ENCODE data around the gene RAP1GAP2.
"Not testable (repeated sequence)": the region's sequence is repeated elsewhere in the genome, so short reads cannot be mapped to it uniquely, and the experiment has no call there.

Gene RAP1GAP2

DNA sequence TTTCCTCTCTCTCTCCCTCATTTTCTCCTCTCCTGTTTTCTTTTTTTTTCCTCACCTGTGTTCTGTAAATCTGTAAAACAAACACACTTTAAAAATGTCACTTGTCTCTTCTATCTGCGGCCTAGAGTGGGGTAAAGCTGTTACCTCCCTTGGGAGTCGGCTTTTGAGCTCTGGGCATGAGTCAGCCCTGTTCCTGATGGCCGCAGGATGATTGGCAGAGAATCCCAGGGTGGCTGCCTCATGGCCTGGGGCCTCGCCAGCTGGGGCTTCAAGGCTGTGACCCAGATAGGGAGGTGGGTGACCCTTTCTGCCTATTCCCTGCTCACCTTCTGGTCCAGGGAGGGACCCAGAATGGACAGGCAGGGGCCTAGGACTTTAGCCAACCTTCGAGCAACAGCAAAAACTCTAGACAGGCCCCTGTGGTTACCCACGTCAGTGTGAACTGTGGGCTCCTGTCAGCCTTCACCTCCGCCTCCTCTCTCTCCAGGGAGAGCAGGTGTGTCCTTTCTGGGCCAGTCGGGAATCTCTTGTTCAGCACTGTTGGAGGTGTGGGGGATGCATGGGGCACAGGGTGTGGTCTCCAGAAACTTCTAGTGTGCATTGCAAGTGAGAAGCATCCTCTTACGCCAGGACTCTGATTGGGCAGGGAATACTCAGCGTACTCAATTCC is 87.4 kb downstream of the RAP1GAP2 start:
- no peak for DNase-seq (ENCODE audit: low read depth in 2 of 2)

DNA sequence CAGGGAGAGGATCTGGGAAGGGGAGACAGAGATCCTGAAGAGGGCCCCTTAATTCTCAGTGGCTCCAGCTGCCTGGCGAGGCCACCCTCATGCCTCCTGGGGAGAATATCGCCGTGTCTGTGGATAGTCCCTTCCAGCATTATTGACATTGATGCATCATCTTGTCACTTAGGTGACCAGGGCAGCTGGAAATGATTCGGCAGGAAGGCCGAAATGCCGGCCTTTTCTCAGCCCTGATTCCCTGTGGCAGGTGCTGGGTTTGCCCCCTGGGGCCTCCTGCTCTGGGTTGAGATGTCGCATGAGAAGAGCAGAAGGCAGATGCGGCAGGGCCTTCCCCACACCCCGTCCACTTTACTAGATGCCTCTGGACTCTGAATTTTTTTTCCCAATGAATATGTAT is 89.5 kb downstream of the RAP1GAP2 start:
- DNase-seq (ENCODE audit: low read depth in 2 of 2): no peak

DNA sequence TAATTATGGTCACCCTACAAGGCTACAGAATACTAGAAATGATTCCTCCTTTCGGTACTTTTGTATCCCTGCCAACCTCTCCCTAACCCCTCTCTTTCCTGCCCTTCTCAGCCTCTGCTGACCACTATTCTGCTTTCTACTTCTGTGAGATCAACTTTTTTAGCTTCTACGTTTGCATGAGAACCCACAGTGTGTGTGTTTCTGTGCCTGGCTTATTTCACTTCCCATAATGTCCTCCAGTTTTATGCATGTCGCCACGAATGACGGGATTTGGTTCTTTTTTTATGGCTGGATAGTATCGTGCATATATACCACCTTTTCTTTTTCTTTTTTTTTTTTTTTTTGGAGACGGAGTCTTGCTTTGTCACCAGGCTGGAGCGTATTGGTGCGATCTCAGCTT is 92.1 kb downstream of the RAP1GAP2 start:
- DNase-seq (ENCODE audit: low read depth in 2 of 2): no peak

DNA sequence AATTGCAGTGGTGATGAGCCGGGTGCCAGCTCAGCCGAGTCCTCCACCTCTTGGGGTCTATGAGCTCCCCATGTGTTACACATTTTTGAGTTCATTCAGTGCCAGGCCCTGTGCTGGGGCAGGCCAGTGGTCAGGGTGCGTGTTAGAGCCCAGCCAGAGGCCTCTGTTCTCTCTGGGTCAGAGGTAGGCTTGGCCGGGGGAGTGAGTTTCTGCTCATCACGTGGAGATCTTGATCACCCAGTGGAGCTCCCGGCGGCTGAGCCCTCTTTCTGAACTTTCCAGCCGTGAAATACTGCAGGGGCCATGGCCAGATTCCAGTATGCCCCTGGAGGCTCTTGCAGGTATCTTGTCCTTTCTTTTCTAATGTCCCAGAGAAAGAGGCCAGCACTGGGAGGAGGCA is 93.0 kb downstream of the RAP1GAP2 start:
- DNase-seq (ENCODE audit: low read depth in 2 of 2): no peak

DNA sequence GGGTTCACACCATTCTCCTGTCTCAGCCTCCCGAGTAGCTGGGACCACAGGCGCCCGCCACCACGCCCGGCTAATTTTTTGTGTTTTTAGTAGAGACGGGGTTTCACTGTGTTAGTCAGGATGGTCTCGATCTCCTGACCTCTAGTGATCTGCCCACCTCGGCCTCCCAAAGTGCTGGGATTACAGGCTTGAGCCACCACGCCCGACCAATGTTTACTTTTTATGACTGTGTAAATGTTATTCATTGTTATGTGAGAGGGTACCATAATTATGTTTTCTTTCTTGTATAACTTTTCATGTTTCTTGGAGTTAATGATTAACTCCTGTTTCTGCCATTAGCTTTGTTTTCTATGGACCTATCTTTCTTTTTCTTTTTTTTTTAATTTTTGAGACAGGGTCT is 94.5 kb downstream of the RAP1GAP2 start:
- DNase-seq (ENCODE audit: low read depth in 2 of 2): not testable (repeated sequence)

DNA sequence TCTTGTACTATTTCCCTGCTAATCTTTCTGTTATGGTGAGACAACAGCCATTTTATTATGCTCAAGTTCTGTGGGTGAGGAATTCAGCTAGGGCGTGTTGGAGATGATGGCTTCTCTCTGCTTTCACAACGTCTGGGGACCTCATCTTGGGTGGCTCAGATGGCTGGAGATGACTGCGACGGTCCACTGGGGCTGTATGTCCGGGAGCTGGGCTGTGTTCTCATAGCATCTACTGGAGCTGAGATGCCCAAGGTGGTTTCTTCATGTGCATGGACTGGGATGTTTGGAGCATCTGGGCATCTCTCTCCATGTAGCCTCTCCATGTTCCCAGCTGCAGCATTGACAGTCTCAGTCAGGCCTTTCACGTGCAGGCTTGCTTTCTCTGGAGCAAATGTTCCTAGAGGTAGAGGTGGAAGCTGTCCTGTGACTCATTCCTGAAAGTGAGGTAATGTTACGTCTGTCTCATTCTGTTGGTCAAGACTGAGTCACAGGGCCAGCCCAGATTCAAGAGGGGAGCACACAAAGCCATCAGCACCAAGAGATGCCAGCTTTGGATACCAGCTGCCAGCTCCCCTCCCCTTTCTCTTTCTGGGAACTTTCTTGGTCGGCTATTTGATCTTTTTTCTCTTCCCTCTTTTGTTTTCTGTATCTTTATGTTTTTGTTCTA is 96.2 kb downstream of the RAP1GAP2 start:
- DNase-seq (ENCODE audit: low read depth in 2 of 2): no peak

DNA sequence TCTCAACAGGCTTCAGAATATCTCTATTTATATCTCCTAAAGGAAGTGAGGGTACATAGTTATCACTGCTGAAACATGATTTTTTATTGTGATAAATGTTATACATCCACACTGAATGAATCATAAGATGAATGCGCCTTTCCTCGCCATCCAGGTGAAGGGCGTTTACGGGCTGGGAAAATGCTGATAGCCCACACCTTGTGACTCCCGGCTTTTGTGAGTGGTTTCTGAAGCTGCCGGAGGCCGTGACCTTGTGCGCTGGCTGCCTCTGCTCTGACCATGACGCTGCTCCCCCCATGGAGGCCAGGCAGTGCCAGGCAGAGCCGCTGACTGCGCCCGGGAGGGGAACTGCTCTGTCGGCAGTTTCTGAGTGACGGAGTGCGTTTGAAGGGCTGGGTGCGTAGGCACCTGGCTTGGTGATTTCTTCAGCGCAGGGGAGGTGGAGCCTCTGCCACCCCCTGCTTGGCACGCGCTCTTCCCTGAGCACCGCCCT is 97.2 kb downstream of the RAP1GAP2 start:
- DNase-seq (ENCODE audit: low read depth in 2 of 2): no peak

DNA sequence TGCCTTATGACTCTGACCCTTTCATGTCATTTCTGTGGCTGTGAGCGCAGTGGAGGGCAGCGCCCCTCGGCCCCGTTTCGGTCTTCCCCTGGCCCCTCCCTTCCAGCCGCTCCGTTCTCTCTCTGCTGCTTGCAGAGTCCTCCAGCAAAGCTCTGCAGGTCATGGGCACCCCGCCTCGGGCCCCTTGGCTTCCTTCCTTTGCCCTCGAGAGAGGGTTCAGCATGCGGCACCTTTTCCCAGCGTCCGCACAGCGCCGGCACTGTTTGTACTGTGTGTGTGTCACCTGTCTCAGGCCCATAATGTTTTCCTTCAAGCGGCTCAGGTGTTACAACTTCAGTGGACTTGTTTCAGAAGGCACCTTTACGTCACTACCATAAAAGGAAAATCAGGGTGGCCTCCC is 98.5 kb downstream of the RAP1GAP2 start:
- no peak for DNase-seq (ENCODE audit: low read depth in 2 of 2)

DNA sequence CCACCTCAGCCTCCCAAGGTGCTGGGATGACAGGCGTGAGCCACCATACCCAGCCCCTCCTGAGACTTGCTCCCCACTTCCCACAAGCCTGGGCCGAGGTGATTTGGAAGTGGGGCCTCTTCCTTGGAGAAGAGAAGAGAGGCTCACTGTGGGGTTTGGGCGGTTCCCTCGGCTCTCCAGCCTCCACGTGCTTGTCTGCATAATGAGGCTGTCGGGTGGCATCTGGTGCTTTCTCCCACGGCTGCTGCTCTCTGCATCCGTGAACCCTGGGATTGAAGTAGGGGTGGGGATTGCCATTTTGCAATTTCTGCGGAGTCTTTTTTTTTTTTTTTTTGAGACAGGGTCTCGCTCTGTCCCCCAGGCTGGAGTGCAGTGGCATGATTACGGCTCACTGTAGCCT is 101.4 kb downstream of the RAP1GAP2 start:
- DNase-seq (ENCODE audit: low read depth in 2 of 2): no peak

DNA sequence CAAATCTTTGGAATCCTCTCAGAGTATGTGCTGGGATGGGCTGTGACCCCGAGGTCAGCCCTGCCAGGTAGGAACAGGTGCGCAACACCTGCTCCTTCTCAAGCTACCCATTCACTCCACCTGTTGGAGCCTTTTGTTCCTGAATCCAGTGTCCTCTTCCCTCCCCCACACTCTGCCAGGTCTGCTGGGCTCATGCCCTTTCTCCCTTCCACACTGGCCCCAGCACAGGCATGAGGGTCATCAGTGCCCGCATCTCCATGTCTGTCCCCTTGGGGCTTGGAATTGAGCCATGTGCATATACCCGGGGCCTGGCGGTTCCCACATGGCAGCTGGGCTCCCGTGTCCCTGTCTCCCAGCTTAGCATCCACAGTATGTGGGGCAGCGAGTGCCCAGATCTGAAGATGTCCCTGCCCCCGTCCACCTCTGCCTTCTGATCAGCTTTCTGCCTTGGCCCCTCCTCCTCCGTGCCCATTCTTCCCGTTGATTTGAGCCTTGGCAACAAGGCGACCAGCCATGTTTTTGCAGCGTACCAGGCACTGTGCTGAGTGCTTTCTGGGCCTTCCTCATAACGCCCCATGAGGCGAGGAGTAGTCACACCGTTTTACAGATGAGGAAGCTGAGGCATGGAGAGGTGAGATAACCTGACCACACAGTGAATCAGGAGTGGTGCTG is 102.2 kb downstream of the RAP1GAP2 start:
- DNase-seq (ENCODE audit: low read depth in 2 of 2): no peak

DNA sequence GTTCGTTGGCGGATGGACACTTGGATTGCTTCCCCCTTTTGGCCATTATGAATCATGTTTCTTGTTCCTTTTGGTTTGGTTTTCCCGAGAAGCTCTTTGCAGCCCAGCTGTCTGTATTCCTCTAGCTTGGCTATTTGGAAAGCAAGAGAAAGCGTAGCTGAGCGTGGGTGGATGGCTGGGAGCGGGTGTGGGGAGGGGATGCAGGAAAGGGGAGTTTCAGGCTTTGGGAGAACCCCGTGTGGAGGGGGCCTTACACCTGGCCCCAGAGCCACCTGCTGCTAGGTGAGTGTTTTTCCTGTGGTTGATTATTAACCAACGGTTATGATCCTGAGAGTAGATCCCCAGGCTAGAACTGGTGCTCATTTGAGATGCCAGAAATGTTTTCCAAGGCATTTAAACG is 103.7 kb downstream of the RAP1GAP2 start:
- no peak for DNase-seq (ENCODE audit: low read depth in 2 of 2)

DNA sequence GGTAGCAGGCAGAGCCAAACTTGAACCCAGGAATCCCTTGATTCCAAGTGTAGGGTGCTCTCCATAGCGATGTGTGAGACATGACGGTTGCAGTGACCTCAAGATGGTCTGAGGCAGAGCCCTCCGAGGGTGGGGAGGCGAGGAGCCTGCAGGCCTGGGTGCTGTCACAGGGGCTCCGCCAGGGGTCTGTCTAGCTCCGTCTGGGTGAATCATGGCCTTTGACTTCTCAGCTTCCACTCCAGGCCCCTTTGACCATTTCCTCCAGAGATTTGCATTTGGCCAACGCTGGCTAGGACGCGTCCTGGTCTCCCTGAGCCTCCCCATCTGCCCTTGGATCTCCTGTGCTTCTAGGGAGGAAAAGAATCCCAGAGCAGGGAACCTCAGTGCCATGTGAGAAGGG is 104.6 kb downstream of the RAP1GAP2 start:
- DNase-seq (ENCODE audit: low read depth in 2 of 2): no peak

DNA sequence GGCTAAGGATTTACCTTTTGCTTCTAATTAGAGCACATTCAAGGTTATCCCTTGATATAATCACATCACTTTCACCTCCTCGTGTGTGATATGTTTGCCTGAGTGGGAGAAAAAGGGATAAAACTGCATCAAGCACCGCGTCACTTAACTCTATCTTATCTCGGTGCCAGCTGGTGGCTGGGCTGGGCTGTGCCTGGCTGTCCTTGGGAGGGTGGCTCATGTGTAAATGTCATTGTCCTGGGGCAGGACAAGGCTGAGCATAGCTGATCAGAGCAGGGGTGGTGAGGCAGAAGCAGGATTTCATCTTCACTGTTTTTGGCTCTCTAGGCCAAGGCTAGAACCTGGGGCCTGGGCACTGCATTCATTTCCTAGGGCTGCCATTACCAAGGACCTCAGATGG is 105.3 kb downstream of the RAP1GAP2 start:
- no peak for DNase-seq (ENCODE audit: low read depth in 2 of 2)

DNA sequence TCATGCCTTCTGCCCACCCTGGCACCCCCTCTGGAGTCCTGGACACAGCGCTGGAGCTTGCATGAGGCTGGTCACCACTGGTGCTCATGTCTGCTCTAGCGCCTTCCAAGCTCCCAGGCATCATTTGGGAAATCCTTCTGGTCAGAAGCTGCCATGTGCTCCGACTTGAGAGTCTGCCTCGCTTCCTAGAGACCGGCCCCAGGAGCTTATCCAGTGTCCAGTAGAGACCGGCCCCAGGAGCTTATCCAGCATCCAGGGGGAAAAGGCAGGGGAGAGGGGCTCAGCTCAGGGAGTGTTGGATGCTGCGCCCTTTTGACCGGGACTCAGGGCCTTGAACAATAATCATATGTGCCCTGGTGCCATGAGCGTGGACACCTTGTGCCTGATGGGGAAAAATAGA is 106.3 kb downstream of the RAP1GAP2 start:
- no peak for DNase-seq (ENCODE audit: low read depth in 2 of 2)

DNA sequence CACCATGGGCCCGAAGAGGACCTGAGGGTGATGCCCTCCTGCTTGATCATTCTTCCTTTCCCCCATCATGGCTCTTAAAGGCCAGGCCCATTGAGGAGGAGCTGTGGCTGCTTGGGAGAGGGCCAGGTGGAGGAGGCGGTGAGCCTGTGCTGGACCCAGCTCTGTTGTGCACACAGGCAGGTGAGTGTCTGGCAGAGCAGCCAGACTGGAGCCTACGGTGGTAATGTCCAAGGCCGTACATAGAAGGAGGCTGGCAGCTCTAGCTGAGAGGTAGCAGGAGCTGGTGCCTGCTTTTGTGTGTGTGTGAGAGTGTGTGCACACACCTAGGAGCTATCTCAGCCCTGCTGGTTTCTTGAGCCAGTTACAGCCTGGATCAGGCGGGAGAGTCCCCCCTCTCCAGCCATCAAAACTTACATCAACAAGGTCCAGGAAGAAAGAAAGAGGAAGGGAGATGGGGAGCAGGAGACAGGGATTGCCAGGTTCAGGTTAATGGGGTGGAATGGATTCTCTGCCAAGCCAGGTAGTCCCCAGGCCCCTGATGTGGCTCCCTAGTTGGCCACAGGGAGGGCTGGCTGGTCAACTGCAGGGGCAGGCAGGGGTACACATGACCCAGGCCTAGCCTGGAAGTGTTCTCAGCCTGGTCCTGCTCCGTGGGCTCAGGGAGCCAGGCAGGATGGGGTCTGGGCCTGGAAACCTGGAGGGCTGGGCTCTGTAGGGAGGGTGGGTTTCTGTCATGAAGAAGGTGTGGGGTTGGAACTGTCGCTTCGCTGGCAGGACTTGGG is 107.1 kb downstream of the RAP1GAP2 start:
- no peak for DNase-seq (ENCODE audit: low read depth in 2 of 2)

DNA sequence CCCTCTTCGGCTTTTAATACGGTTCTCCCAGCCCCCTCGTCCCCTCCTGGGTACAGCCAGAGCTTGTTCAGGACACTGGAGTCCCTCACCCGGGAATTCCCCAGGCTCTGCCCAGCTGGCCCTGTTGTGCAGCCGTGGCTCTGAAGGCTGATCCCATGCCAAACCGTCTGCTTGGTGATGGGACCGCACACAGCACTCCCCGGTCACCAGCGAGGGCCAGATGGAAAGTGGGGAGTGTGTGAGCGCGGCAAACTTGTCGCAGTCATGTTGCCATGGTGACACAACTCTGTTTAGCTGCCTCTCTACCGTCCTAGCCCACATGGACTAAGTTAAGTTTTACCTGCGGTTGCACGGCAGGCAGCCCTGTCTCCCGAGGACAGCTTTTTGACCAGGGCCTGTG is 107.9 kb downstream of the RAP1GAP2 start:
- DNase-seq (ENCODE audit: low read depth in 2 of 2): no peak

DNA sequence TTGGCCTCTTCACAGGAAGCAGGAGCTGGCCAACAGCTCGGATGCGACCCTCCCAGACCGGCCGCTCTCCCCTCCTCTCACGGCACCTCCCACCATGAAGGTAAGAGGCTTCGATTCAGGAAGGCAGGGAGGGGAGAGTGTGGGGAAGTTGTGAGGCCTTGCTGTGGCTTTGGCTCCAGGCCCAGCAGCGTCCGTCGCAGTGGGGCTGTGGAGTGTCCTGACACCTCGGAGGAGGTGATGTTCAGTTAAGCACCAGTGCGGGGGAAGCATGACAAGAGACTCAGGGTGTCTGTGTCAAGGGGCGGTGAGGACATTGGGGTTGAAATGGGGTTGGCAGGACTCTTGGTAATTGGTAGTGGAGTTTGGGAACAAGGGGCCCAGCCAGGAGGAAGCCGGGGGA is 109.0 kb downstream of the RAP1GAP2 start:
- no peak for DNase-seq (ENCODE audit: low read depth in 2 of 2)

DNA sequence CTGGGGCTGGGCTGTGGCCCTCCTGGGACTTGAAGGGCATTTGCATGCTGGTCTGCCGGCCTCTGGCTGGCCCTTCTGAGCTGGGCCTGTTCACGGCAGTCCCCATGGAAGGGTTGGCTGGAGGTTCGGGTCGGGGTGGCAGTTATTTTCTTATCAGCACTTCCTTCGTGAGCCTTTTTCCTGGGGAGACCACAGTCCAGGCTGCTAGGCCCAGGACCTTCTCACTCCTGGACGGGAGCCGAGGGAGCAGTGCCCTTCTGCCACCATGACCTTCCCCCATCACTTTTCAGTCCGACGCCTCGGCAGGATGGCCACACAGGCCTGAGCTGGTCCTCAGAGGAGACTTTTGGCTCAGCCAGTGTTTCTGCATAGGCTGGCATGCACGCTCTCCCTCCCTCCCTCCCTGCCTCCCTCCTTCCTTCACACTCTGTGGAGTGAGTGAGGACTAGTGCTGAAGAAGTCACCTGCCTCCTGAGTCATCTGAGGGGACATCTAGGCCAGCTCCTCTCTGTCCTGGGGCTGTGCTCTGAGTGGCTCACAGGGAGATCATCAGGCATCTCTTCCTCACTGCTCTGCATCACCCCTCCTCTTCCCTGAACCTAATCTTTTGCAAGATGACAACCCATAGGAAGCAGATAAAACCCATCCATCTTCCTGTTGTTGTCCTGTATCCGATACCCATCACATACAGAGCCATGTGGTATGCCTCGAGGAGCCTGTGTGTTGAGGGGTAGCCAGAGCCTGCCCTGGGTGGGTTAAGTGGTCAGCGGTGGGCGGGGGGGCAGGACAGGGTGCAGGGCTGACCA is 109.7 kb downstream of the RAP1GAP2 start:
- DNase-seq (ENCODE audit: low read depth in 2 of 2): no peak

DNA sequence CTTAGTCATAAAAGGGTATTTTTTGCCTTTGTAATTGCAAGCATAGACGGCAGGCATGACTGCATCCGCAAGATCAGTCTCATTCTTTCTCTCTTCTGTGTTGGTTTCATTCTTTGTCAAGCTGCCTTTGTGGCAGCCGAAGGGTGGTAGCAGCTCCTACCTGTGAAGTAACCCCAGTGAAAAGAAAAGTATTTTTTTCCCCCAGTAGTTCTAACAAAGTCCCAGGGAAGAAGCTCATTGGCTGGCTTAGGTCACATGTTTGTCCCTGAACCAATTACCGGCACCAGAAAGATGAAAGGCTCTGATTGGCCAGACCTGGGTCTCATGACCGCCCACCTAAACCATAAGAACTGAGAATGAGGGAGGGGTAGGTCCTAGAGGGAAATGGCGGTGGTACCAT is 110.7 kb downstream of the RAP1GAP2 start:
- no peak for DNase-seq (ENCODE audit: low read depth in 2 of 2)

DNA sequence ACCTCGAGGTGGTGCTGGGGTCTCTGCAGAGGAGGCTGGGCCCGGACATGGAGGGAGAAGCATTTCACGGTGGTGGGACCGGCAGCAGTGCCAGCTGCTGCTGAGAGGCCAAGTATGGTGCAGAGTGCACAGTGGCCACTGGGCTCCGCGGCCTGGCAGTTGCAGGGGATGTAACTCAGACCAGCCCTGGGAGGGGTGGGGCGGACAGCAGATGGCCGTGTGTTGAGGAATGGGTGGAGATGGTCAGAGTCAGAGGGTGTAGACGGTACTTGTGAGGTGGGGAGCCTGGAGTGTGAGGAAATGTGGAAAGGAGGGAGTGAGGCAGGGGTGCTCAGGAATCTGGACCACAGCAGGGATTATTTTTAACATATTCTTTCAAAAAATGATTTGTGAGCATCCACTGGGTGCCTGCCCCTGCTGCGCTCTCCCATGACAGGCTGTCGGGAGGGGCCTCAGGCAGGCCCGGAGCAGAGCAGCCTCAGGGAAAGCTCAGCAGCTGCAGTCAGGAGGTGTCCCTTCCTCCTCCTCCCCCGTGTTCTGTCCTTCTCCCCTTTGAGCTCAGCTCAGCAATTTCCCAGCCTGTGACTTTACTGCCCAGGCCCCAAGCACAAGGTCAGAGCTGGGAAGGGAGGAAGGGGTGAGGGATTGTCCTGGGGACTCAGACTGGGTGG is 113.1 kb downstream of the RAP1GAP2 start:
- DNase-seq (ENCODE audit: low read depth in 2 of 2): no peak

DNA sequence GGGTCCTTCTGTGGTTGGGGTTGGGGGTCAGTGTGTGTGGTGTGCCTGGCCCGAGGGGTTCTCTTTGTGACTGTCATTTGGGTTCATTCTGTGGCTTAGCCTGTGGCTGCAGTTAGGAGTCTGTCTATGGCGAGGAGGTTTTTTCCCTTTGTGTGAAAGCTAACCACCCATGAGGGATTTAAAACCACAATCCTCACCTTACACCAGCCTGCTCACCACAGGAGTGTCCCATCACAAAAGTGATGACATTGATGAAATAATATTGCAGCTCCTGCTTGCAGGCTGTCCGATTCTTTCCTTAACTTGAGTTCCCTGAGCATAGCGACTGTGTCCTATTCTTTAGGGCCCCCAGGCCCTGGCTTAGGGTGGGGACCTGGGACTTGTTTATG is 113.6 kb downstream of the RAP1GAP2 start:
- DNase-seq (ENCODE audit: low read depth in 2 of 2): no peak
